Heart left ventricle (tissue), 13 donors: ENCODE results near the gene NDUFS4.

ENCODE experiments used
- POLR2A ChIP-seq, 2 donors: fragments of 450-650 bp; IDR thresholded peaks; one replicate each; pipeline ENCODE4 v1.6.1; 2017; ENCODE audit warnings: antibody characterized with exemption in 2 of 2, mild to moderate bottlenecking in 2 of 2, moderate library complexity in 2 of 2
- TF ChIP-seq, protein P1 (sequence below), 12 donors: fragments of 200-600 bp; sonication (generic) in 4 of 12; IDR thresholded peaks; one replicate each; pipeline versions ENCODE4 v1.5.0 to v1.8.0; 2018 to 2022; ENCODE audit warnings: antibody characterized with exemption in 12 of 12, mild to moderate bottlenecking in 5 of 12
- donor health status: ischemic (EF 13 %, LVEDD 7.1; RV severe dilation, severe dysfunction).
- donor health status: DM: no; HTN: yes; CAD: no.
- donor health status: DM: no; HTN: no; CAD: no.
- donor health status: ischemic (EF 25% LVEDD 6.9; RV normal size, moderate dysfunction).
- donor health status: ischemic (EF 25% LVEDD 5.7; RV mildly dilated, moderate dysfunction).
- donor health status: ischemic (EF 35%, LVEDD 5.7; RV mildly dilated, moderate dysfunction).
- donor health status: nonischemic (EF 11% LVEDD 7.7; RV severe dilation, severe dysfunction).
- donor health status: DM: yes; HTN: yes; CAD: no.
- donor health status: PGD.
- donor health status: ischemic (EF 29% LVEDD 5.4; RV normal size, mild dysfunction).
- donor health status: nonischemic (EF 23%, LVEDD 6.1; RV moderate dilation, normal function).

DNA sequence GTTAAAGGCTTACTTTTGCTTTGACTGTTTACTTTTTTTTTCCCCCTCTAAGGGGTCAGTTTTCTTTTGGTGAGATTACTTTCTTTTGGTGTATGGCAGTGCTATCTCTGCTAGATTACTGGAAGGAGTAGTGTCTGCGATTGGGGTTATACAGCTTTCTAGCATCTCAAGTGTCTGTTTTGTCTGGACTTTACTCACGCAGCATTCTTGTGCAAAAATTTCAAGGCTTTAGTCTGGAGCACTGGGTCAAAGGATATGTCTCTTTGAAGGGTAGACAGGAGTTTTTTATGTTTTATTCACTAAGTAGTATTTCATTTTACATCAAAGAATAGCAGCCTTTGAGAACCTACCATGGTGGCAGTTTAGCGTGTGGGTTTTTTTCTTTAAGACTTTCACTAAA is 52.6 kb downstream of the NDUFS4 start:
- TF ChIP-seq, protein P1, sequence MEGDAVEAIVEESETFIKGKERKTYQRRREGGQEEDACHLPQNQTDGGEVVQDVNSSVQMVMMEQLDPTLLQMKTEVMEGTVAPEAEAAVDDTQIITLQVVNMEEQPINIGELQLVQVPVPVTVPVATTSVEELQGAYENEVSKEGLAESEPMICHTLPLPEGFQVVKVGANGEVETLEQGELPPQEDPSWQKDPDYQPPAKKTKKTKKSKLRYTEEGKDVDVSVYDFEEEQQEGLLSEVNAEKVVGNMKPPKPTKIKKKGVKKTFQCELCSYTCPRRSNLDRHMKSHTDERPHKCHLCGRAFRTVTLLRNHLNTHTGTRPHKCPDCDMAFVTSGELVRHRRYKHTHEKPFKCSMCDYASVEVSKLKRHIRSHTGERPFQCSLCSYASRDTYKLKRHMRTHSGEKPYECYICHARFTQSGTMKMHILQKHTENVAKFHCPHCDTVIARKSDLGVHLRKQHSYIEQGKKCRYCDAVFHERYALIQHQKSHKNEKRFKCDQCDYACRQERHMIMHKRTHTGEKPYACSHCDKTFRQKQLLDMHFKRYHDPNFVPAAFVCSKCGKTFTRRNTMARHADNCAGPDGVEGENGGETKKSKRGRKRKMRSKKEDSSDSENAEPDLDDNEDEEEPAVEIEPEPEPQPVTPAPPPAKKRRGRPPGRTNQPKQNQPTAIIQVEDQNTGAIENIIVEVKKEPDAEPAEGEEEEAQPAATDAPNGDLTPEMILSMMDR (IDR thresholded peaks at IDR 0.05), result no peak
- TF ChIP-seq POLR2A (IDR thresholded peaks at IDR 0.05), result no peak
